Subcutaneous adipose tissue (tissue), 4 donors: ENCODE results near the gene LIMCH1. TPM values are rescaled to one million over a fixed set of nuclear protein-coding genes. Genes with fewer than 3 reads are reported as not detected.

Source experiments
- CTCF ChIP-seq: fragments of 450-650 bp; IDR thresholded peaks from one replicate; pipeline ENCODE4 v1.5.1; 2016; ENCODE audit warnings: low read depth, mild to moderate bottlenecking, control low read depth, antibody characterized with exemption, moderate library complexity
- total RNA-seq, 4 donors: library from RNA; depleted of rRNA; stranded (reverse); fragments of >200 nt; gene quantifications; one replicate each; pipeline ENCODE4 v1.1.0, GENCODE V29; 2016

Gene LIMCH1
- total RNA-seq, 4 donors from 2014 or later: 25.8 to 47.8 (median 34.6) TPM

GRCh38 chr4:41602113-41602512 is 64.2 kb downstream of the LIMCH1 start:
- TF ChIP-seq CTCF: no peak

- no peak for TF ChIP-seq CTCF
Measured at GRCh38 chr4:41602886-41603498, 65.0 kb downstream of the LIMCH1 start.

GRCh38 chr4:41609851-41610250 is 71.9 kb downstream of the LIMCH1 start:
- no peak for TF ChIP-seq CTCF

- no peak for TF ChIP-seq CTCF
Measured at GRCh38 chr4:41610474-41610873, 72.5 kb downstream of the LIMCH1 start.

GRCh38 chr4:41611124-41611838 is 73.3 kb downstream of the LIMCH1 start:
- no peak for TF ChIP-seq CTCF

- TF ChIP-seq CTCF: no peak
Measured at GRCh38 chr4:41611881-41612871, 74.2 kb downstream of the LIMCH1 start.

GRCh38 chr4:41613386-41613785 is 75.4 kb downstream of the LIMCH1 start:
- TF ChIP-seq CTCF: no peak
